ENCODE data around the gene ANKRD13B. TPM values are rescaled to one million over a fixed set of nuclear protein-coding genes. Genes with fewer than 3 reads are reported as not detected.

The ANKRD13B gene
- polyA plus RNA-seq, 1 donor = 18.4 TPM

DNA sequence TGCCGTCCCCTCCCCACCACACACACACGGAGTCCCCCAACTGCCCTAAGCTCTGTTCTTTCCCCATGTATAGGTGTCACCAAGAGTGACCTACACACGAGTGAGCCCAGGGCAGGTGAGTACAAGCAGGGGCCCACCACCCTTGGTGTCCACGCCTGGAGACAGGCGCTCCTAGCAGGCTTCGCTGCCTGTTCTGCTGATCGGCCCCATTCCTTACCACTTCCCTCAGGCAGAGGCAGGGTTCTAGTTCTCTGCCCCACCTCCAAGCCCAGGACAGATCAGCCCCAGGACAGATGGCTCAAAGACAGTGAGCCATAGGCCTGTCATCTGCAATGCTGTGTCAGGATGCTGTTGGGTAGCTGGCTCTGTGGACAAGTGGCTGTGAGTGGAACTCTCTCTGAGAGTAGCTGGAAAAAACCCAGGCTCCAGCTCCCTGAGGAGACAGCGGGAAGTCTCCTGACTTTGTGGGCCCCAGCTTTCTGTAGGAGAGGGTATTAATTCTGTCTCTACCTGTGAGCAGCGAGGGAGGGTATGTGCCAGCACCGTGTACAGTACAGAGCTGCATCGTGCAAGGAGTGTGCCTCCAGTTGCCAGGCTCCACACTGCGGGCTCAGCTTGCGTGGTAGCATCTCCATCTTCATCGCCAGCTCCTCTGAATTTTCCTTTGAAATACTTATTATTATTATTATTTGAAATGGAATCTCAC is 23.5 kb upstream of the ANKRD13B start:
- DNase-seq = no peak

DNA sequence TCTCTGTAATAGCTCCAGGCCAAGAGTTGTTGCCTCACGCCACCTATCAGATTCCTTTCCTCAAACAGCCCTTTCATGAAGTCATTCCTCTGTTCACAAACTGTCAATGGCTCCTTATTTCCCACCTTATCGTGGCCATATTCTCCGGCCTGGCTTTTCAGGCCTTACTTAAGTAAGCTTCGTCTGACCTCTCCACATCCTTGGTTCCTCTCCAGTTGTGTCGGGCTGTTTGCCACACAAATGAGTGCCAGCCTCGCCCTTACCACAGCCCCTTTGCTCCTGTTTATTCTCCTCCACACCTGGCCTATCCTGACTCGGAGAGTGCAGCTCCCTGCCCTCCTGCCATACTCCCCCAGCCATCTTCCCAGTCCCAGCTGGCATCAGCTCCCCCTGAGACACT is 22.4 kb upstream of the ANKRD13B start:
- no peak for DNase-seq

DNA sequence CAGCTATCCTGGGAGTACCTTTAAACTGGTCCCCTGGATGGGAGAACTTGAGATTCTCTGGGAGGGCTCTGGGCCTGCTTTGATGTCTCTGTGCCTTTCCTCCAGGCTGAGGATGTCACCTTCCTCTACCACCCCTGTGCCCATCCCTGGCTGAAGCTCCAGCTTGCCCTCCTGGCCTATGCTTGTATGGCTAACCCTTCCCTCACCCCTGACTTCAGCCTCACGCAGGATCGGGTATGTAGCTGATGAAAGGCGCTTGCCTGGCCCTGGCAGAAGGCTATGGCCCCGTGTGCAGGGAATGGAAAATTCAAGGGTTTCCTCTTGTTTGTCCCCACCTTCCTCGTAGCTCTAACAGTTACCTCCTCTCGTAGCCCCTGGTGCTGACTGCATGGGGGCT is 21.4 kb upstream of the ANKRD13B start:
- no peak for DNase-seq

DNA sequence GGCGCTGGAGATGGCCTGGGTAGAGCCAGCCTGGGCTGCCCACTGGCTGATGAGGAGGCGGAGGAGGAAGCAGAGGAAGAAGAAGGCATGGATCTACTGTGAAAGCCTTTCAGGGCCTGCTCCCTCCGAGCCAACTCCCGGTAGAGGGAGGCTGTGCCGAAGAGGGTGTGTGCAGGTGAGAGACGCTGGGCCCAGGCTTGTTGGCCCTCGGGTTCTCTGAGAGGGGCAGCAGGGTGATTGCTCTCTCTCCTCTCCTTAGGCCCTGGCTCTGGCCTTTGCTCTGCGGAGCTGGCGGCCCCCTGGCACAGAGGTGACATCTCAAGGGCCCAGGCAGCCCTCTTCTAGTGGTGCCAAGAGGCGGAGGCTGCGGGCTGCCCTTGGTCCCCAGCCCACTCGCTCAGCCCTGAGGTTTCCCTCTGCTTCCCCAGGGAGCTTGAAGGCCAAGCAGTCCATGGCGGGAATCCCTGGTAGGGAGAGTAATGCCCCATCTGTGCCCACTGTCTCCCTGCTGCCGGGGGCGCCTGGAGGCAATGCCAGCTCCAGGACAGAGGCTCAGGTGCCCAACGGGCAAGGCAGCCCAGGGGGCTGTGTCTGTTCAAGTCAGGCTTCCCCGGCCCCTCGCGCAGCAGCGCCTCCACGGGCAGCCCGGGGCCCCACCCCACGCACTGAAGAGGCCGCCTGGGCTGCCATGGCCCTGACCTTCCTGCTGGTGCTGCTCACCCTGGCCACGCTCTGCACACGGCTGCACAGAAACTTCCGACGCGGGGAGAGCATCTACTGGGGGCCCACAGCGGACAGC is 20.9 kb upstream of the ANKRD13B start:
- no peak for DNase-seq

DNA sequence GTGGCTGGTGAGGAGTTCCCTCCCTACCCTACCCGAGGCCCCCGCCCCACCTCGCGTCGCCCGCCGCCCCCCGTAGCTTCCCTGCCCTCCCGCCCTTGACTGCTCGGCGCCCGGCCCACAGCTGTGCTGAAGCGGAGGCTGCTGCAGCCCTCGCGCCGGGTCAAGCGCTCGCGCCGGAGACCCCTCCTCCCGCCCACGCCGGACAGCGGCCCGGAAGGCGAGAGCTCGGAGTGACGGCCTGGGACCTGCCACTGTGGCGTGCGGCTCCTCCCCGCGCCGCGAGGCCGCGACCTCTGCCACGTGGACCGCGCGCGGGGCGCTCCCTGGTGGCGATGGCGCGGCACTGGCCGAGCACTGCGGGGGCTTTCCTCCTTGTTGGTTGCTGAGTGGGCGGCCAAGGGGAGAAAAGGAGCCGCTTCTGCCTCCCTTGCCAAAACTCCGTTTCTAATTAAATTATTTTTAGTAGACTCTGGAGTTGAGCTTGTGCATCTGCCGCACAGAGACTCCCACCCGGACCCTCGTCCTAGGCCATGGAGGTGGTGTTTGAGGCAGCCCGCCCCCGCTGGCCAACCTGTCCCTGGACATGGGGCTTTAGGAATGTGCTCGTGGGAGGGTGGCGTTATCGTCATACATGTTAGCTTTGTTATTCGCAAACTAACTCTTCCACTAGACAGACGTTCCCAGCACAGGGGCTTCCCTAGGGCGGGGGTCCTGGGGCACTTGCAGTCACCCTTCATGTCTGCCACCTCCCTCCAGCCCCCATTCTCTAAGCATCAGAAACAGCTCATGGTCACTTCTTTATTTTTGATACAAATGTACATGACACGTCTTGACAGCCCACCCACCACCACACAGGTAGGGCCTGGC is 20.0 kb upstream of the ANKRD13B start:
- peak; percentile 78 for DNase-seq

DNA sequence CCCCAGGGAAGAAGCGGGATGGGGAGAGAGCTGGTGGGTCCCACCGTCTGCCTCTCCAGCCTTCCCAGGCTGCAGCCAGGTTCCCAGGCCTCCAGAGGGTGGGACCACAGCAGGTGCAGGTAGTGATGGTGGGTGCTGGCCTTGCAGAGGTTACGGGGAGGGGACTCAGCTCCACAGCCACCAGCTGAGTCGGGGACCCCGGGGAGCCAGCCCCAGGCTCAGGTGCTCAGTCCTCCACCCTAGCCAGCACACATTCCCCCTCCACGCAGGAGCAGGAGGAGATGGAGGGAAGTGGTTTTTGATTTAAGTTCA is 19.4 kb upstream of the ANKRD13B start:
- DNase-seq = no peak

DNA sequence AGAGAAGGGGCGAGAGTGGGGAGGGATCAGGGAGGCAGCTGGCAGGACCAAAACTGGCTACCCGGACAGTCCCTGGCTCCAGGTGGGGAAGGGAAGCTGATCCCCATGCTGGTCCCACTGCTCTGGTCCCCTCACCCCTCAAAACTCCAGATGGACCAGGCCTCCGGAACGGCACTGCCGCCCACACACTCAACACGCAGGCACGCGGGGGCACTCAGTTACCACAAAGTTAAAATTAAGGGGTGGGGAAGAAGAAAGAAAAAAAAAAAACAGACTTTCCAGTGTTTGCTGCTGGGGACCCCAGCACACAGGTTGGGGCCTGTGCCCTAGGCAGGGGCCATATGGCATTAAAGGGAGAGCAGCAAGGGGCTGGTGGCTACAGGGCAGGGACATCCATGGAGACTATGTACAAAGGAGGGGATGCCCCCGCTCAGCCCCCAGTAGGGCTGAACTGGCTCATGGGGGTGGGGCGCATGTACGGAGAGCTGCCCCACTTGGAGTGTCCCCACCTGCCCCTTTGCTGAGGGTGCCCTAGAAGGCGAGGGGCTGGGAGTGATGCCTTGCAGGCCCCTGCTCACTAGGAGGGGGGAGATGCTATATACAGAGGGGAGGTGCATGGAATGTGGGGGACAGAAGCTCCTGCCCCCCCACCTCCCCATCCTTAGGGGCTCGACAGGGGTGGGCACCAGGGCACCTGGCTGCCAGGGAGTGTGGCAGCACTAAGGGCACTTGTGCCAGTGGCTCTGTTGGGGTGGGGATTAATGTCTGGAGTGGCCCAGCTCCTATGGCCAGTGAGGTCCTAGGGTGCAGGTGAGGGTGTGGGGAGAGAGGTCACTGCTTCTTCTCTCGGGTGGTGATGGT is 18.8 kb upstream of the ANKRD13B start:
- no peak for DNase-seq

DNA sequence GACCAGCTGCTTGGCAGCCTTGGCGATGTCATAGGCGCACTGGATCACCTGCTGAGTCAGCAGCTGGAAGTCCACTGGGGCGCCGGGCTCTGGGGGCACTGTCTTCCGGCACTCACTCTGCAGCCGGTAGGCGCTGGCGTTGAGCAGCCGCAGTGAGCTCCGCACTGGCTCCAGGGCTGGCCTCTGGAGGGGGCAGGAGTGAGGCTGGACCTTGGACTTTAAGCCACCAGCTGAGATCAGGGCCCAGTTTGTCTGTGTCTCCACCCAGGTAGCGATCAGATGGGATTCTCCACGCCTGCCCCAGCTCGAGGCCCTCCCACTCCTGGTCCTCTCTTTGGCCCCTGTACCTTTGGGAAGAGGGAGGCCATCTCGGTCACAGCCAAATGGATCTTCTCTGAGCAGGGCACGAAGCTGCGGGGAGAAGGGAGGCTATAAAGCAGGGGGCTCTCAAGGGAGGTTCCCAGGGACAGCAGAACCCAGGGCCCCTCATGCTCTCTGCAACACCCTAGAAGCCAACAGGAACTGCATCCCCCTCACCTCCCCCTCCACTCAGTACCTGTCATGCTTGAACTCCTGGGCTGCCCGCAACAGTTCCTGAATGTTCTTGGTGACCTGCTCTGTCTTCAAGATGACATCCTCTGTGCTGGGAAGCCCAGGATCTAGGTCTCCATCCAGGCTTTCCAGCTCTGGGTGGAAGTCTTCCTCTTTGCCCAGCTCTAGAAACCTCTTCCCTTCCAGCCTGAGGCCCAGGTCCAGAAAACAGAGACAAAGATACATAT is 18.0 kb upstream of the ANKRD13B start:
- DNase-seq = no peak

DNA sequence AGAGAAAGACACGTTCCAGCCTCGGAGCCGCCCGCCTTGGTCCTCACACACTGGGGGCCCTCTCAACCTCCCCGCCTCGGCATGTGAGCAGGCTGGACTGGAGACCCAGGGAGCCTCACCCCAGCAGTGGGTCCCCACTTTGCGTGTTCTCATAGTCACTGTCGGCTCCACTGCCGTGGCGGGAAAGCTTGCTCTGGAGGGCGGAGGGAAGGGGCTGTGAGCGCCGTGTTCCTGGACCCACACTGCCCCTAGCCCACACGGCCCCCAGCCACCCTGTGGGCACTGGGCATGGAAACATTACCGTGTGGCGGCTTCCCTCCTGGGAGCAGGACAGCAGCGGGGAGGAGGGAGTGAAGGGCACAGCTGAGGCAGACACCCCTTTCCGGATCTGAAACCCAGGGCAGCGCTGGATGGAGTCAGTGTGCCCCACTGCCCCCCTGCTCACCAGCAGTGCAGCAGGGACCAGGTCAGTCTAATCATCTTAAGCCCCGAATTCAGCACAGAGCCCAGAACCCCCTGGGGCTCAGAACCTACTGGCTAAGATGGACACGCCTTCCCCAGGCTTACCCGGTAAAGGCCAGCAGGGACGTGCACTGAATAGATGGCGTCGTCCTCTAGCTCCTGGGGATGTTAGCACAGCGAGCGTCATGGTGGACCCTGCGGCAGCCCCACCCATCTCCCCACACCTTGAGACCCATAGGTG is 17.3 kb upstream of the ANKRD13B start:
- DNase-seq = no peak

DNA sequence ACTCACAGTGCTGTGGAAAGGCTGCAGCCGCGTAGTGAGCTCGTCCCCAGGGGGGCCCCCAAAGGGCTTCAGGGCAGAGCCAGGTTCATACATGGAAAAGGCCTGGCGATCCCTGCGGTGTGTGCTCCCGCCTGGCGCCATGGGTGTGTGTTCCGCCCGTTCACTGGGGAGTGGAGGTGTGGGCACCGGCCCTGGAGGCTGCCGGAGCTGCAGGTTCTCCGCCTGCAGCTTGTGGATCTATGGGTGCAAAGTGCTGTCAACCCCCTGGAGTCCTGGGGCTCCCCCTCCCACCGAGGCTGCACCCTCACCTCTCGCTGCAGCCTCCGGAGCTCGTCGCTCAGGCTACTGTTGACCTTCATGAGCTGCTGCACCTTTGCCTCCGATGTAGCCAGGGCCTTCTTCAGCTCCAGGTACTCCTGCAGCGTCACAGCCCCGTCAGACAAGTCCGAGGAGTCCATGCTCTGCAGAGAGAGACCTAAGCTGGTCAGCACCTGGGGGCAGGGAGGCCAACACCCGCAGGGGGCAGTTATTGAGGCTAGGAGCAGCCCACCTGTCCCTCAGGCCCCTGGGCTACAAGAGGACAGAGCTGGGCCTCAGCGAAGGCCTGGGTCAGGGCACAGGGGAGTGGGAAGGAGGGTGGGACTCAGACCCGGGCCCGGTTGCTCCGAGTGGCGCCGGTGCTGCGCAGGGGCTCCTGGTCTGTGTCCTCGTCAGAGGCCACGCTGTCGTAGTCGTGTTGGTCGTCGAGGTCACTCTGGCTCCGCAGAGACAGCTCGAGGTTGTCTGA is 16.5 kb upstream of the ANKRD13B start:
- no peak for DNase-seq

DNA sequence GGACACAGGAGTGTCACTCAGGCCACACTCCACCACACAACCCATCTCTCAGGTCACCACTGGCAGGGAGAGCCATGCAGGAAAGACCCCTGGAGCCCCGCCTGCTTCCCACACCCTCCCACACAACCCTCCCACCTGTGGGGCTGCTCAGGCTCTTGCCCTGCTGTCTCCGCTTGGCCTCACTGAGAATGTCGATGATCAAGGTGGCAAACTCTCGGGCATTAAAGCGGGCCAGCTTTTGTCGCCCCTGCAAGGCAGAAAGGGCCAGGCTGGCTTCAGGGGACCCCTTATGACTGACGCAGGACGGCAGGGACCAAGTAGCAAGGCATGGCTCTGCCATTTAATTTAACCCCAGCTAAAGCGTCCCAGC is 15.9 kb upstream of the ANKRD13B start:
- no peak for DNase-seq

DNA sequence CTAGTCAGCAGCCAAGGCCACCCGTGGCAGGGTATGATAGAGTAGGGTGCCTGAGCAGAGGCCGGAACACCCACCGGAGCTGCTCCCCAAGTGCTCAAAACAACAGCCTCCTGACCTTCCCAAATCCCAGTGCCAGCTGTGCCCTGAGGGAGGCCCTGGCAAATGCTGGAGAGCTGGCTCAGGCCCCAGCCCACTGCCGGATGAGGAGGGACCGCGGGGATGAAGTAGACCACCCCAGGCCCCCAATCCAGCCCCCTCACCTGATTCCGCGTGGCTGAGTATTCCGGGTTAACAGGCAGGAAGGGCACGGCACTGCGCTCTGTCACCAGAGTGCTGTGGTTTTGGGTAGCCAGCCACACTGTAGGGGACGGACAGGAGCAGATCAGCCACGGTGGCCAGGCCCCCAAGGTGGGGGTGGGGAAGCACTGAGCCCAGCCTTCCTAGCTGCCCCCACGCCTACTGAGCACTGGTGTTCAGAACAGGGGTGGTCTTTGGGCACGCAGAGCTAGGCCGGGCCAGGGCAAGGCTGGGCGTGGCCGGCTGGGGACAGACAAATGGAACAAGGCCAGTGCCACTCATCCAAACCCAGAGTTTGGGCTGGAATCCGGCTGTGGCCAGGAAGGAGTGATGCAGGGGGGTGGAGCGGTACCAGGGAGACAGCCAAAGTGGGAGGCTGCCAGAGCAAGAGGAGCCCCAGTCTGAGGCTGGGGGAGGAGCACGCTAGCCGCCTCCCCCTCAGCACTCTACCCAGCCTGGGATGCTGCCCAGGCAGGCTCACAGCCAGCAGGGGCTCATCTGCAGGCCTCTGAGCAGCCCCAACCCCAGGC is 15.3 kb upstream of the ANKRD13B start:
- peak; percentile 65 for DNase-seq

DNA sequence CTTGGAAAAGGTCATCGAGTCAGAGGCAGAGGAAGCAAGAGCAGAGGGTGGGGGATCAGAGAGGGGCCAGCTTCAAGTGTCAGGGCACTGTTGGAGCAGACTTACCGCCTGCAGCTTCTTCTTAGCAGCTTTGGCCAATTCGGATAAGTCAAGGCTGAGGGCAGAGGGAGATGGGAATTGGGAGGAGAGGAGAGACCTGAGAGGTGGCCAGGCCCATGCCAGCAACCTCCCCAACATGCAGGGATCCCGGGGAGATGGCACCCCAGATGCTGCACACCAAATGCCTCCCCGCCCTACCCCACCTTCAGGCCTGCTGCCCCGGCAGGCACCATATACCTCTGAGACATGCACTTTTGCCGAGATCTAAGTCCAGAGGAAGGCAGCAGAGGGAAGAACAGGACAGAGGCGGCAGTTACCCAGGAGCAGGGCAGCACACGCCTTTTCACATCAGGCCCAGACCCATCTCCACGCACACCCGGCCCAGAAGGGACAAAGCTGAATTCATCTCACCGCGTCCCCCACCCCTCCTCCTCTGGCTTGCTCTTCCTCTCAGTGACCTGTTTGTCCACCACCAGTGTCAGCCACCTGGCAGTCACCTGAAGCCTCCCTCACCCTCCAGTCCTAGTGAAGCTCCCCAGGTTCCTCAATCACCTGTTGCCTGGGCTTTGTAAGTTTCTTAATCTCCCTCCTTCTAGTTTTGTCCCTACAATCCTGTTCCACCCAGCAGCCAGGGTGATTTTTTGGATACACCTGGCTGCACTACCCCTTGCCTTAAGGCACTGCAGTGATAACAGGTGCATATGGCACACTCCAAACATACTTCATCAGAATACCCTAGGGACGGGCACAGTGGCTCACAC is 14.1 kb upstream of the ANKRD13B start:
- no peak for DNase-seq

DNA sequence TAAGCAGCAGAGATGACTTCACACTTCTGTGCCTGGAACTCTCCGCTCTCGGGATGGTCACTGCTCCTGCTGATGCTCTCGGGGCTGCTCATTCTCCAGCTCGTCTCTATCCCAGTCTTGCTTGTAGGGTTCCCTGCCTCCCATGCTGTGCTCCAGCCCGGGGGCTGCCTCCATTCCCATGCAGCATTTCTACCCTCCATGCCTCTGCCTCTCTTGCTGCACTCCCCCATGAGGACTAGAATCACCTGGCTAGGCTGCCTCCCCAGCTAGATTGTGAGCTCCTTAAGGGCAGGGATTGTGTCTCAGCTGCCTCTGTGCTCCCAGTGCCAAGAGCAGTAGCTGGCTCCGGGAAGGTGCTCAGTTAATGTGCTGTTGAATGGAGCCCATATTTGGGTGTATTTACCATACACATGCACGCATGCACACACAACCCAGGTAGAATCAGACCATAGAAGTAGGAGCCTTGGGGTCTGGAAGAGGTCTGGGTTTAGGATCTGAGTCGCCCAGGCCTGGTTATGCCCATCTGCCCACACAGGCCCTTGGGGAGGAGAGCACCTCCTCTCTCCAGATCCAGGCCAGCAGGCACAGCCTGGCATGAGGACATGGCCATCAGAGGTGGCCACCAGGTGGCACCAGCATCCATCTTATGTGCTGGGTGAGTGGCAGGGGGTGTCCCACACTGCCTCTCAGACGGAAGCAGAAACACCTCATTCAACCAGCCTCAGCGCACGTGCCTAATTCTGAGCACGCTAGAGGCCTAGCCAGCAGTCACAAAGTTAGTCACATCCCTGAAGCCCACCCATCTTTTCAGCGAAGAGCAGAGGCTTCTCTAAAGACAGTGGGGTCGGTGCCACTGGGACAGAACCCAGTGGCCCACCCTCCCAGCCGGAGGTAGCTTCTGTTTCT is 12.8 kb upstream of the ANKRD13B start:
- DNase-seq = peak; percentile 81

DNA sequence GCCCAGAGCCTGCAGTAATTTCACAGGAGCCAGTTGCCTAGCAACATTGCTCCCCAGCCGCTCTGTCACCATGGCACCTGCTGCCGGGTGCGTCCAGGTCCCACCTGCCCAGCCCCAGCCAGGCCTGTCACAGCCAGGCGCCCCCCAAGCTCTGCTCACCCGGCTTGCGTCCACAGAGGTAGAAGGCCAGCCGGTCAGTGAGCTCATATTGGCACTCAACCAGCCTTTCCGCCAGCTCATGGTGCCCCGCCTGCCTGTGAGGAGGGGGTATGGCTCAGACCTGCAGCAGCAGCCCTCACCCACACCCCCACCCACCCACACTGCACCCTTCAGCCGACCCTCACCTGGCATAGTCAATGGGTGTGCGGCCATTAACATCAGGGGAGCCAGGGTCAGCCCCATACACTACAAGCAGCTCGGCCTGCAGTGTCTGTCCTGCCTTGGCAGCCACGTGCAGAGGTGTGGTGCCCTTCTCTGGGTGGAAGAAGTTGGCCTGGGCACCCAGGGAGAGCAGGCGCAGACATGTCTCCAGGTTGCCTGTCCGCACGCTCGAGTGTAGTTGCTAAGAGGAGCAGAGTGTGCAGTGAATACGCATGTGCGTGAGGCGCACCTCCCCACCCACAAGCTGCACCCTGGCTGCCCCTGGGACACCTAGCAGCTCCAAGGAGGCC is 11.2 kb upstream of the ANKRD13B start:
- DNase-seq = no peak

DNA sequence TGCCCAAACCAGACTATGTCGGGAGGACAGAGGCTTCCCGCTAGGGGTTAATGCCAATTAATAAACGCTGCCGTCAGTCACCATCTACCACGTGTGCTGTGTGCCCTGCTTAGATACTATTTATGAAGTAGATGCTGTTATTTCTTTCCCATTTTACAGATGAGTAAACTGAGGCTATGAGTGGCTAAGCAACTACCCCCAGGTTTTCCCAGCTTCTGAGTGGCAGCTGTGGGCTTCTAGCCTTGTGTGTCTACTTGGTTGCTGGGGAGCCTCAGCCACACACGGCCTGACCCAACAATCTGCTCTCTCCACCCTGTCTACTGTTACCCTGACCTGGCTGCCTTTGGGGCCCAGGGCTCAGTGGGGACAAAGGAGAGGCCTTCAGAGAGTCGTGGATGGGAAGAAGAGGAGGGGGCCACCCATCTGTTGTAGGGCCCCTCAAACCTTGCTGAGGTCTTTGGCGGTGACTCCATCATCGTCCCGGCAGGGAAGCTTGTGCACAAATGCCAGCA is 10.6 kb upstream of the ANKRD13B start:
- DNase-seq = no peak

Measured in hindlimb muscle (tissue), 1 donor.